Endothelial cell of hepatic sinusoid (primary cell): Measurements from ENCODE around the gene COL8A2.

Experiments used
- in situ Hi-C: cut with HindIII; loops from 2 replicates; pipeline ENCODE4 v1.10.0; 2017; ENCODE audit warnings: low sequenced_read_pairs

Gene COL8A2

DNA sequence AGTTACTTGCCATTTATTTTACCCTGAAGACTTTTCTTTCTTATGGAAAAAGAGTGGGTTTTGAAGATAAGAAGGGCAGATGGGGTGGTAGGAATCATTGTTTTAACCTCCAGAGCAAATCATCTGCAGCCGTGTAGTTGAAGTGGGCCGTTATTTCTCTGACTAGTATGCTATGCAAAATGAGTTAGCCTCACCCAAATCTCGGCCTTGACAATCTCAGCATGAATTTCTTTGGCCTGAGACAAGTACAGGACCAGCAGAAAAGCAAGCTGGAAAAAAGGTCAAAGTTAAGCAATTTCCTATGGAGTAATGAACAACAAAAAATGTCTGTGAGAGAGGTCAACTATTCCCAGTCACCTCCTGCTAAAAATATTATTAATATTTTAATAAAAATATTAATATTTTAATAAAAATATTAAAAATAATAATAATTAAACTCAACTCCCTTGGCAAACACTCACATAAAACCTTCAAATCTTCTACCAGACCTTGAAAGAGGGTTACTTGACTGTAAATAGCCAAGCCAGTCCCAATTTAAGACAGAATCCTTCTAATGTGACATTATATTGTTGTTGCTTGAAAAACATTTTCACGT, 47.9 kb downstream of the COL8A2 start:
- in situ Hi-C loops: no loop called here

GRCh38 chr1:36070349-36070748, 54.7 kb downstream of the COL8A2 start:
- in situ Hi-C loops: no loop called here

DNA sequence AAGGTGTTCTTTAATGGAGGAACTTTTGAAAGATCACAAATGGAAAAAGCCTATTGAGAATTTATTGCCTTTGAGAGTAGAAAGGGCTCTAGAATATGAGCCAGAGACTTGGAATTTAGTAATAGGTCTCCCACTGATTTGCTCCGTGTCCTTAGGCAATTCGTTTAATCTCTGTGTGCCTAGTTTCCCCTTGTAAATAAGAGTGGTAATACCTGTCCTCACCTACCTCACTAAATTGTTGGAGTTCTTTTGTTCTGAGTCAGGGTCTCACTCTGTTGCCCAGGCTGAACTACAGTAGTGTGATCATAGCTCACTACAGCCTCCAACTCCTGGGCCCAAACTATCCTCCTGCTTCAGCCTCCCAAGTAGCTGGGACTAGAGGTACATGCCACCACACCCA, 56.2 kb downstream of the COL8A2 start:
- in situ Hi-C loops: no loop called here

- in situ Hi-C loops: no loop called here
These were observed 57.2 kb downstream of the COL8A2 start for GRCh38 chr1:36067871-36068270.

DNA sequence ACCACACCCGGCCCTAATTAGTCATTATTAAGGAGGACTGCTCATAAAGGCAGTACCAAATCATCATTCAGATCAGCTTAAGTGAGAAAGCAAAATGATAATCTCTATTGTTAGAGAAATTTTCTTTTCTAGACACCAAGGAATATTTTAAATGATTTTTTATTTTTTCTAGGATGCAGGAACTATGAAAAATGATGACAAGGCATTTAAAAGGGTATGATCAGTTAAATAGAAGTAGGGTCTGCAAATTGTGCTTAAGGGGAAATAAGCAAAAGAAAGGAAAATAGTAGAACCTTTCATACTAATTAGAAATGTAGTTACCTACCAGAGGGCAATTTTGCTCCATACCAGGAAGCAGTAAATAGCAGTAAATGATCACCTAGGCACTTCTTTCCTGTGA, 62.7 kb downstream of the COL8A2 start:
- in situ Hi-C loops: no loop called here

DNA sequence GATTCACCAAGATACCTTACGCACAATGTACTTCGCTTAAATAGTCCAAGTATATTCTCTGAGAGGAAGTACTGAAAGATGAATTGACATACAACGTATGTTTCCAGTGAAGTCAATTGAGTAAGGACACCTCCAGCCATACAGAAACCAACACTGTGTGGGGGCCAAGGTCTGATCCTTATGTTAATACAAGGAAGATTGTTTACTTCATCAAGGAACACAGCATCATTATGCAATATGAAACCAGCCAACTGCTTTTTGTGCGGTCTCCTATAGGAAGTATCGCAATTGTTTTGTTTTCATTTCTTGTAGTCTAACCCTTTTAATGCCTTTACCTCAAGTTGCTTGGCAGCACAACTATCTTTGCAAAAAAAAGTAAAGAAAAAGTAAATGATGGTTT, 69.3 kb downstream of the COL8A2 start:
- in situ Hi-C loops: no loop called here

- in situ Hi-C loops: no loop called here
These were observed 71.0 kb downstream of the COL8A2 start for GRCh38 chr1:36053978-36054377.

- in situ Hi-C loops: no loop called here
These were observed 73.2 kb downstream of the COL8A2 start for GRCh38 chr1:36051821-36052220.
